Spleen (tissue), 7 donors: ENCODE results near the gene ITGBL1.

Source experiments
- CTCF ChIP-seq, 11 experiments: fragments of 200-600 bp in 7 of 11; fragments of 450-650 bp in 4 of 11; sonication (generic) in 4 of 11; IDR thresholded peaks in 8 of 11; conservative IDR thresholded peaks in 3 of 11; 1 replicate in 7 of 11; 2 replicates in 4 of 11; pipeline versions ENCODE4 v1.4.0 to v1.8.0; 2016 to 2021; ENCODE audit warnings: antibody characterized with exemption in 11 of 11, inconsistent platforms in 4 of 11, mild to moderate bottlenecking in 1 of 11
- POLR2AphosphoS5 ChIP-seq, 3 donors: sonication (generic); formaldehyde crosslinking; IDR thresholded peaks; one replicate each; pipeline ENCODE4 v1.5.1; 2017; ENCODE audit warnings: antibody characterized with exemption in 3 of 3
- donor health status: DM: no; HTN: no; CAD: no; lungs with moderate emphysema.
- donor health status: DM: no; HTN: no; CAD: no.
- donor health status: DM: no; HTN: no; CAD: no.

- TF ChIP-seq CTCF (IDR thresholded peaks at IDR 0.05 in 8 of 11, conservative IDR thresholded peaks at IDR 0.05 in 3 of 11) (no peak), POLR2AphosphoS5 (IDR thresholded peaks at IDR 0.05) (no peak)
These were observed 299.0 kb downstream of the ITGBL1 start for GRCh38 chr13:101751488-101751887.
